H1 (cell line): ENCODE data around the gene TMCO2. TPM values are rescaled to one million over a fixed set of nuclear protein-coding genes. Genes with fewer than 3 reads are reported as not detected.

ENCODE experiments used
- CTCF ChIA-PET: fragments of 300-600 bp; sonication (Branson Sonifier 250); formaldehyde crosslinking; loops from one replicate; lab custom pipeline; 2021; ENCODE audit not compliant: partially characterized antibody; lab: Charles Lee
- POLR2A ChIA-PET: fragments of 300-600 bp; sonication (Branson Sonifier 250); formaldehyde crosslinking; loops from one replicate; lab custom pipeline; 2021; ENCODE audit warnings: inconsistent platforms; ENCODE audit not compliant: partially characterized antibody; lab: Charles Lee
- DNase-seq, 2 experiments: peaks; one replicate each; pipeline versions ENCODE4 v3.0.0 to v3.0.0-alpha.2; 2010 to 2022; ENCODE audit warnings: low spot score in 2 of 2, low read depth in 1 of 2, mixed read lengths in 1 of 2
- FAIRE-seq: peaks from 2 replicates; lab custom pipeline; 2011; peaks lifted over from hg19 to GRCh38; lab: Jason Lieb, UNC
- H2AFZ ChIP-seq: 2 replicates; pipeline ENCODE4 v1.8.1; 2012; ENCODE audit warnings: low read length, inconsistent platforms
- H2AK5ac ChIP-seq: 2 replicates; pipeline ENCODE4 v1.6.1; 2013; ENCODE audit warnings: low read depth, low read length
- H2BK120ac ChIP-seq: replicated peaks from 2 replicates; pipeline ENCODE3; 2013; ENCODE audit warnings: low read depth, low read length, inconsistent platforms
- H2BK12ac ChIP-seq: 2 replicates; pipeline ENCODE4 v1.6.1; 2013; ENCODE audit warnings: low read depth, low read length
- H2BK15ac ChIP-seq: 2 replicates; pipeline ENCODE4 v1.6.1; 2013; ENCODE audit warnings: low read length
- H2BK20ac ChIP-seq: 2 replicates; pipeline ENCODE4 v1.6.1; 2013; ENCODE audit warnings: low read length
- H2BK5ac ChIP-seq: 2 replicates; pipeline ENCODE4 v1.6.1; 2013; ENCODE audit warnings: low read depth, low read length
- H3K14ac ChIP-seq: 2 replicates; pipeline ENCODE4 v1.6.1; 2013; ENCODE audit warnings: inconsistent platforms; ENCODE audit not compliant: insufficient read length
- H3K18ac ChIP-seq: 2 replicates; pipeline ENCODE4 v1.6.1; 2013; ENCODE audit warnings: low read length; ENCODE audit errors: extremely low read depth
- H3K23ac ChIP-seq: 2 replicates; pipeline ENCODE4 v1.6.1; 2013; ENCODE audit warnings: inconsistent platforms; ENCODE audit not compliant: insufficient read length
- H3K23me2 ChIP-seq: 2 replicates; pipeline ENCODE4 v1.6.1; 2013; ENCODE audit warnings: low read depth, low read length
- H3K27ac ChIP-seq: 2 replicates; pipeline ENCODE4 v1.6.1; 2011; ENCODE audit warnings: low read depth, low read length, inconsistent platforms
- H3K27me3 ChIP-seq, 4 experiments: replicated peaks in 1 of 4; 1 replicate in 1 of 4; 2 replicates in 3 of 4; pipeline versions ENCODE4 v1.6.1 to v1.8.1; 2011 to 2013; ENCODE audit warnings: low read length in 3 of 4, mild to moderate bottlenecking in 3 of 4, inconsistent platforms in 2 of 4, mixed read lengths in 2 of 4, moderate library complexity in 1 of 4; ENCODE audit not compliant: control insufficient read depth in 3 of 4, insufficient read depth in 3 of 4; ENCODE audit errors: extremely low read depth in 1 of 4
- H3K36me3 ChIP-seq, 4 experiments: 2 replicates each; pipeline versions ENCODE4 v1.6.1 to v1.8.1; 2011 to 2013; ENCODE audit warnings: mild to moderate bottlenecking in 4 of 4, low read length in 3 of 4, moderate library complexity in 2 of 4, control low read depth in 1 of 4, inconsistent platforms in 1 of 4; ENCODE audit not compliant: insufficient read depth in 4 of 4, control insufficient read depth in 2 of 4
- H3K4ac ChIP-seq: replicated peaks from 2 replicates; pipeline ENCODE3; 2013; ENCODE audit warnings: low read length, low read depth, mixed read lengths, inconsistent platforms; ENCODE audit not compliant: insufficient read length
- H3K4me1 ChIP-seq, 4 experiments: replicated peaks in 1 of 4; 1 replicate in 1 of 4; 2 replicates in 3 of 4; pipeline versions ENCODE4 v1.6.1 to v1.8.1; 2011 to 2013; ENCODE audit warnings: low read length in 3 of 4, inconsistent platforms in 2 of 4, mixed read lengths in 1 of 4; ENCODE audit not compliant: insufficient read depth in 4 of 4, control insufficient read depth in 3 of 4
- H3K4me2 ChIP-seq, 2 experiments: 2 replicates each; pipeline versions ENCODE4 v1.6.1 to v1.8.1; 2011 to 2013; ENCODE audit warnings: low read depth in 2 of 2, low read length in 2 of 2, control low read depth in 1 of 2, inconsistent platforms in 1 of 2, mild to moderate bottlenecking in 1 of 2; ENCODE audit not compliant: insufficient read depth in 1 of 2
- H3K4me3 ChIP-seq, 4 experiments: fragments of 200-600, 300-600 bp in 1 of 4; sonication (generic), shearing (Covaris generic), sonication (Bioruptor Twin) in 1 of 4; 2 replicates each; pipeline versions ENCODE4 v1.5.1 to v1.8.1; 2011 to 2016; ENCODE audit warnings: low read length in 4 of 4, low read depth in 3 of 4, control low read depth in 2 of 4, inconsistent platforms in 2 of 4, mild to moderate bottlenecking in 2 of 4, mixed read lengths in 1 of 4, moderate library complexity in 1 of 4; ENCODE audit not compliant: insufficient read depth in 2 of 4; ENCODE audit errors: extremely low read depth in 1 of 4
- H3K56ac ChIP-seq: replicated peaks from 2 replicates; pipeline ENCODE3; 2013; ENCODE audit warnings: low read depth, mild to moderate bottlenecking, mixed read lengths, low read length, inconsistent platforms; ENCODE audit not compliant: insufficient read length
- H3K79me1 ChIP-seq: 2 replicates; pipeline ENCODE4 v1.6.1; 2013; ENCODE audit warnings: low read depth, low read length, control low read depth
- H3K79me2 ChIP-seq, 2 experiments: 2 replicates each; pipeline versions ENCODE4 v1.6.1 to v1.8.1; 2012 to 2013; ENCODE audit warnings: low read length in 2 of 2, mild to moderate bottlenecking in 2 of 2, inconsistent platforms in 1 of 2; ENCODE audit not compliant: insufficient read depth in 2 of 2, control insufficient read depth in 1 of 2
- H3K9ac ChIP-seq, 4 experiments: replicated peaks in 1 of 4; 1 replicate in 1 of 4; 2 replicates in 3 of 4; pipeline versions ENCODE4 v1.6.1 to v1.8.1; 2011 to 2013; ENCODE audit warnings: low read depth in 3 of 4, low read length in 3 of 4, control low read depth in 2 of 4, mild to moderate bottlenecking in 2 of 4, moderate library complexity in 2 of 4, inconsistent platforms in 1 of 4; ENCODE audit errors: extremely low read depth in 1 of 4
- H3K9me3 ChIP-seq, 2 experiments: 2 replicates each; pipeline versions ENCODE4 v1.6.1 to v1.8.1; 2012 to 2013; ENCODE audit warnings: mild to moderate bottlenecking in 2 of 2, moderate library complexity in 2 of 2, control low read depth in 1 of 2, inconsistent platforms in 1 of 2, low read depth in 1 of 2, low read length in 1 of 2, mixed read lengths in 1 of 2; ENCODE audit not compliant: insufficient read depth in 2 of 2
- H4K20me1 ChIP-seq, 2 experiments: replicated peaks in 1 of 2; 2 replicates each; pipeline versions ENCODE3 to v1.8.1; 2011 to 2013; ENCODE audit warnings: inconsistent platforms in 2 of 2, low read length in 2 of 2, mild to moderate bottlenecking in 1 of 2; ENCODE audit not compliant: insufficient read depth in 2 of 2, control insufficient read depth in 1 of 2
- H4K5ac ChIP-seq: 2 replicates; pipeline ENCODE4 v1.6.1; 2013; ENCODE audit warnings: low read length, low read depth, mixed read lengths, inconsistent platforms; ENCODE audit not compliant: insufficient read length
- H4K8ac ChIP-seq: 2 replicates; pipeline ENCODE4 v1.8.0; 2013; ENCODE audit warnings: mild to moderate bottlenecking, moderate library complexity, low read length, inconsistent platforms; ENCODE audit not compliant: insufficient read depth; ENCODE audit errors: extremely low read depth
- H4K91ac ChIP-seq: replicated peaks from 2 replicates; pipeline ENCODE3; 2013; ENCODE audit warnings: low read length, mixed read lengths, inconsistent platforms; ENCODE audit not compliant: insufficient read length
- BACH1 ChIP-seq: IDR thresholded peaks from 2 replicates; pipeline ENCODE4 v1.6.1; 2012; ENCODE audit warnings: low read length, improper control_type of control experiment
- CBX5 ChIP-seq: fragments of 300-800, 300-1000 bp; sonication (generic); IDR thresholded peaks from 2 replicates; pipeline ENCODE4 v1.7.1; 2016; ENCODE audit warnings: antibody characterized with exemption, low read length, low read depth
- EZH2 ChIP-seq: fragments of 200-600 bp; sonication (generic); IDR thresholded peaks from 2 replicates; pipeline ENCODE4 v1.7.1; 2012; ENCODE audit warnings: low read depth, mild to moderate bottlenecking, moderate library complexity, low read length, inconsistent platforms; ENCODE audit not compliant: severe bottlenecking
- FOSL1 ChIP-seq: IDR thresholded peaks from 2 replicates; pipeline ENCODE4 v1.6.1; 2011; ENCODE audit warnings: mild to moderate bottlenecking, low read depth, low read length, moderate library complexity; ENCODE audit not compliant: insufficient read depth
- HDAC2 ChIP-seq, 2 experiments: fragments of 300-600 bp in 1 of 2; sonication (generic) in 1 of 2; IDR thresholded peaks; 2 replicates each; pipeline ENCODE4 v1.6.1; 2011 to 2012; ENCODE audit warnings: low read depth in 2 of 2, low read length in 2 of 2, mild to moderate bottlenecking in 2 of 2, moderate library complexity in 2 of 2, borderline replicate concordance in 1 of 2, inconsistent platforms in 1 of 2
- MAFK ChIP-seq: IDR thresholded peaks from 2 replicates; pipeline ENCODE4 v1.6.1; 2012; ENCODE audit warnings: low read depth, mild to moderate bottlenecking, improper control_type of control experiment, low read length
- PHF8 ChIP-seq: fragments of 200-600 bp; sonication (generic); conservative IDR thresholded peaks from 2 replicates; pipeline ENCODE4 v1.7.1; 2012; ENCODE audit warnings: low read depth, mild to moderate bottlenecking, inconsistent platforms, low read length, moderate library complexity
- RAD21 ChIP-seq, 2 experiments: IDR thresholded peaks in 1 of 2; conservative IDR thresholded peaks in 1 of 2; 2 replicates each; pipeline ENCODE4 v1.6.1; 2011; ENCODE audit warnings: low read depth in 2 of 2, low read length in 2 of 2, improper control_type of control experiment in 1 of 2, inconsistent platforms in 1 of 2, mild to moderate bottlenecking in 1 of 2, moderate library complexity in 1 of 2
- RXRA ChIP-seq: IDR thresholded peaks from 2 replicates; pipeline ENCODE4 v1.6.1; 2011; ENCODE audit warnings: low read depth, mild to moderate bottlenecking, low read length, moderate library complexity; ENCODE audit not compliant: insufficient read depth
- SP1 ChIP-seq: IDR thresholded peaks from 2 replicates; pipeline ENCODE4 v1.6.1; 2011; ENCODE audit warnings: low read depth, low read length
- SUZ12 ChIP-seq: fragments of 200-600 bp; sonication (generic); IDR thresholded peaks from 2 replicates; pipeline ENCODE4 v1.6.1; 2012; ENCODE audit warnings: mild to moderate bottlenecking, inconsistent platforms, low read length, moderate library complexity, mixed read lengths
- TAF1 ChIP-seq: IDR thresholded peaks from 2 replicates; pipeline ENCODE4 v1.6.1; 2011; ENCODE audit warnings: mild to moderate bottlenecking, low read depth, low read length
- TBP ChIP-seq: IDR thresholded peaks from 2 replicates; pipeline ENCODE4 v1.6.1; 2011; ENCODE audit warnings: low read depth, low read length, improper control_type of control experiment
- TCF12 ChIP-seq: IDR thresholded peaks from 2 replicates; pipeline ENCODE4 v1.6.1; 2011; ENCODE audit warnings: low read depth, mild to moderate bottlenecking, low read length
- WGBS, 2 experiments: shearing (Covaris generic) in 1 of 2; methylation state at CpG; one replicate each; pipeline versions ENCODE4 v1.1.6 to v1.1.7; 2013 to 2015; ENCODE audit warnings: low lambda C conversion rate in 2 of 2, mixed read lengths in 2 of 2, inconsistent platforms in 1 of 2, low coverage in 1 of 2, missing lambda C conversion rate in 1 of 2; ENCODE audit not compliant: insufficient replicate concordance in 2 of 2, insufficient coverage in 1 of 2, insufficient read length in 1 of 2; ENCODE audit errors: extremely low coverage in 1 of 2, missing lambda C conversion rate in 1 of 2; 5-methylcytosine and 5-hydroxymethylcytosine counted together
- polyA plus RNA-seq, 7 experiments: library from polyadenylated mRNA; depleted of rRNA in 3 of 7; stranded (reverse) in 5 of 7; unstranded in 2 of 7; fragments of >200 nt in 5 of 7; fragments of 200-250 nt in 2 of 7; gene quantifications; 1 replicate in 5 of 7; 2 replicates in 1 of 7; 4 replicates in 1 of 7; pipeline versions ENCODE4 v1.2.1 to v1.2.3, GENCODE V29; 2011 to 2013; ENCODE audit warnings: missing spikeins in 2 of 7, mixed read lengths in 2 of 7
- total RNA-seq: library from RNA; stranded (reverse); fragmentation: NEBNext Ultra II Directional; extraction: Animal tissue kit (Norgen Biotek cat#: 25700); gene quantifications from 2 replicates; pipeline ENCODE4 v1.2.1, GENCODE V29; 2021

TMCO2 gene
- total and polyA plus RNA-seq, 2 of the 8 experiments (the other 6 are each of a cell fraction or from before 2014, with no cell fraction given) = not detected

- no peak overlapping the region for H4K91ac ChIP-seq
- no peak overlapping the region for H3K14ac ChIP-seq
- H3K4me3 ChIP-seq = no peak overlapping the region
- H3K4me1 ChIP-seq = no peaks in the 10 kb centered on the region
- no peak for FAIRE-seq
- no peaks in the 10 kb centered on the region for H3K9me3 ChIP-seq
- H3K79me1 ChIP-seq = 0 out of 2 replicates have a peak, but pooled peaks cover 3% of the 10 kb centered on the region
- no peak overlapping the region for H2BK5ac ChIP-seq
- H3K23ac ChIP-seq = no peak overlapping the region
- H2BK12ac ChIP-seq = no peak overlapping the region
- WGBS, 2 experiments = 88% methylated on average over 2 of the region's 2 CpGs; no CpG with 5 or more reads in 1 of the 2 experiments
- no peak for DNase-seq
- 0 out of 2 replicates have a peak, but pooled peaks cover 1% of the 10 kb centered on the region for H3K23me2 ChIP-seq
- peaks cover 4 to 33% (median 12%) of the 10 kb centered on the region in 4 experiments; a peak in 6 of 8 replicates for H3K36me3 ChIP-seq
- no peak overlapping the region for H2AFZ ChIP-seq
- no peak overlapping the region for H3K18ac ChIP-seq
- H4K20me1 ChIP-seq = no peaks in the 10 kb centered on the region
- H4K8ac ChIP-seq = no peak overlapping the region
- H2BK20ac ChIP-seq = no peak overlapping the region
- no peaks in the 10 kb centered on the region; a peak in 1 of 4 replicates for H3K79me2 ChIP-seq
- CTCF ChIA-PET = interaction anchor here (0.7 to 1.6 kb wide), 8 partner anchors 12 to 199 kb away, joined by 3 to 8 read pairs (median 4); partner anchors contain the start of gene COL9A2
- POLR2A ChIA-PET = no interaction called here
- no peak overlapping the region for H2BK15ac ChIP-seq
- H3K27ac ChIP-seq = no peak overlapping the region
- H3K4ac ChIP-seq = no peak overlapping the region
- H3K4me2 ChIP-seq = no peak overlapping the region
- no peak overlapping the region for H3K56ac ChIP-seq
- no peaks in the 10 kb centered on the region for H3K27me3 ChIP-seq
- H4K5ac ChIP-seq = no peak overlapping the region
- H2BK120ac ChIP-seq = no peak overlapping the region
- no peak overlapping the region for H3K9ac ChIP-seq
- H2AK5ac ChIP-seq = no peak overlapping the region
- TF ChIP-seq CBX5 (no peak), SUZ12 (no peak), RXRA (no peak), EZH2 (no peak), BACH1 (no peak), TAF1 (no peak), SP1 (no peak), TBP (no peak), RAD21 (IDR thresholded peaks at IDR 0.05 in 1 of 2, conservative IDR thresholded peaks at IDR 0.05 in 1 of 2; ENCODE audit: low read depth in 2 of 2, low read length in 2 of 2) (no peak), MAFK (no peak), PHF8 (no peak), HDAC2 (IDR thresholded peaks at IDR 0.05; ENCODE audit: borderline replicate concordance in 1 of 2, low read depth in 2 of 2, low read length in 2 of 2) (no peak), FOSL1 (no peak), TCF12 (no peak)
Observed at GRCh38 chr1:40281853-40282252, 34.1 kb downstream of the TMCO2 start.
